GM18951 (cell line): Measurements from ENCODE around the gene S100PBP.
"Not testable (repeated sequence)": the region's sequence is repeated elsewhere in the genome, so short reads cannot be mapped to it uniquely, and the experiment has no call there.

Source experiments
- POLR2A ChIP-seq: IDR thresholded peaks from 4 replicates; pipeline ENCODE4 v1.6.1; 2011; ENCODE audit warnings: mild to moderate bottlenecking; ENCODE audit not compliant: insufficient read length, insufficient read depth; ENCODE audit errors: extremely low read depth
- in situ Hi-C: fragments of 300-500 bp; cut with MboI; formaldehyde crosslinking; loops from one replicate; pipeline ENCODE4 v1.12.0; 2022; ENCODE audit warnings: low sequenced_read_pairs, mixed read lengths, inconsistent platforms; ENCODE audit not compliant: unreplicated experiment

The S100PBP gene

DNA sequence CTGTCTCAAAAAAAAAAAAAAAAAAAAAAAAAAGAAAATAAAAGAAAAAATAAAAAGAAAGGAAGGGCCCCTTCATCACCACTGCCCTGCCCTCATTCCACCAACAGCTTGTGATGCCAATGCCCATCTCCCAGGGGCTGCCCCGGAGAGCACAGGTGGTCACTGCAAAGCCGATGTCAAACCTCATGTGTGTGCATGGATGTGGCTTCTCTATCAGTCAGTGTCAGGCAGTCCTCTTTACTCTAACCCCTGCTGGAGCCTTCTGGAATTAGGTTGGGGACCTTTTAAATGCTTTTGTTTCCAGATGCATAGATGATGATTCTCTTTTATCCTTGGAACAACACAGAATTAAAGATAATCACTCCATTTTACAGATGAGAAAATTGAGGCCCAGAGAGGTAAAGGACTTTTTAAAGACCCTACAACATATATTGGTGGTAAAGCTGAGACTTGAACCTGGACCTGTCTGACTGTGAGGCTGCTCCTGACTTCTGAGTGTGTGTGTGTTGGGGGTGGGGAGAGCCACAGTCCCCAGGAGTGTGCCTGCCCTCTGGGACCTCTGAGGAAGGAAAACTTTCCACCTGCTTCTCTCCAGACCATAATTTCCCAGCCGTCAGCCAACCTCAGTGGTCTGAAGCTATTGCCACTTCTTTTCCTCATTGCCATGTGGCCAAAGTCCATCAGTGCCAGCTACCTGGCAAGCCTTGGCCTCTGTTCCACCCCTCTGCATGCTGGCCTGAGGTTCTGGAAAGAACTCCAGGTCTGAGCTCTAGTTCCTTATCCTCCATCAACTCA, 86.7 kb downstream of the S100PBP start:
- in situ Hi-C loops, result no loop called here
- no peak for TF ChIP-seq POLR2A

DNA sequence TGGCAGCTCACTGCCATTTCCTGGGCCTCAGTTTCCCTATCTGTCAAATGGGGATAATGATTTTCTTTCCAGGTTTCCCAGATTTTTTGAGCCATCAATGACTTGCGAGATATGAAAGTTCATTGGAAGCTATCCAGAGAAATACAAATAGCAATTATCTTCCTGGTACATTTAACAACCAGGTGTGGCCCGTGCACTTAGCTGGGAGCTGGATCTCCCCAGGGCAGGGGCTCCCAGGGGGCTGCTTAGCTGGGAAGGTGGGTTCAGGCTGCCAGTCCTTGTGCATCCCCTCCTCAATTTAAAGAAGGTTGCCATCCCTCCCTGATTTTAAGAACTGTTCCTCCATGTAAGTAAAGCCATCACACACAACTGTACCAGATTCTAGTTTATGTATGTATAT, 87.3 kb downstream of the S100PBP start:
- no peak for TF ChIP-seq POLR2A
- in situ Hi-C loops, result no loop called here

- in situ Hi-C loops, result not testable (repeated sequence)
These were observed 88.1 kb downstream of the S100PBP start for GRCh38 chr1:32905588-32905987.

DNA sequence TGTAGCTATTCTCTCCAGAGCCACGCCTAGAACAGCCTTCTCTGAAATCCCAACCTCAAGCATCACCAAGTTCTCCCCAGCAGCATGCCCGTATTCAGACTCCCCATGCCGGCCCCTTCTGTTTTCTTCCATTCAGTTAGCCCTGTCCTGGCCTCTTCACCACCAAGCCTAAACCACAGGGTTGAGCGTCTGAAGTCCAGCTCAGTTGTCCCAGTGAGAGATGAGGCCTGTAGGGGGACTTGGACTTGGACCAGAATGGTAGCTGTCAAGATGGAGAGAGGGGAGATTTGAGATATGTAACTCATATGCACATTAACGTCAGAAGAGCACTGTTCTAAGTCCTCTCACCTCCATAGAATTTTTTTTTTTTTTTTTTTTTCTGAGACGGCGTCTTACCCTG, 89.2 kb downstream of the S100PBP start:
- in situ Hi-C loops, result no loop called here
- no peak for TF ChIP-seq POLR2A

DNA sequence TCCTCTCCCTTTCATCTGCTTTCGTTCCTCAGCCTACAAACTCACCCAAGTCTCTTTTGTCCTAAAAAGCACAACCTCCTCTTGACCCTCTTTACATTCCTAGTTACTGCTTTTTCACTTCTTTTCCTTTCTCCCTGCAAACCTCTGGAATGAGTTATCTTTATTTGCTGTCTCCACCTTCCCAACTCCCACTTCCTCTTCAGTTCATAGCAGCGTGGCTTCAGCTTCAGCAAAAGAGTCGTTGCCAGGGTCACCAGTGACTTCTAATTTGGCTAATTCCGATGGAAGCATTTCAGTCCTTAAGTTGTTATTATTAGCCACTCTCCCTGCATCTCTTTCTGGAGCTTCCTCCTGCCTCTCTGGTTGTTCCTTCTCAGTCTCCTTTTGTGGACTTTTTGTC, 90.0 kb downstream of the S100PBP start:
- in situ Hi-C loops, result no loop called here
- TF ChIP-seq POLR2A, result no peak
